SIG-M5 (cell line): ENCODE data around the gene C4orf36.
"Not testable (repeated sequence)": the region's sequence is repeated elsewhere in the genome, so short reads cannot be mapped to it uniquely, and the experiment has no call there.

Experiments used
- DNase-seq: peaks from one replicate; lab custom pipeline; 2025; lab: John Stamatoyannopoulos, UW

Gene C4orf36

GRCh38 chr4:86916392-86916791 lies 24.2 kb upstream of the C4orf36 start:
- no peak for DNase-seq

- no peak for DNase-seq
Observed at GRCh38 chr4:86910820-86911684, 18.8 kb upstream of the C4orf36 start.

- DNase-seq, result no peak
Observed at GRCh38 chr4:86910369-86910768, 18.1 kb upstream of the C4orf36 start.

- DNase-seq, result no peak
Observed at GRCh38 chr4:86909546-86910295, 17.5 kb upstream of the C4orf36 start.

GRCh38 chr4:86908251-86908657 lies 16.0 kb upstream of the C4orf36 start:
- peak; percentile 82 for DNase-seq

- DNase-seq, result no peak
Observed at GRCh38 chr4:86901864-86902263, 9.6 kb upstream of the C4orf36 start.

GRCh38 chr4:86898562-86898961 lies 6.3 kb upstream of the C4orf36 start:
- DNase-seq, result no peak

GRCh38 chr4:86896596-86896995 lies 4.4 kb upstream of the C4orf36 start:
- no peak for DNase-seq

- peak; percentile 2 for DNase-seq
Observed at GRCh38 chr4:86895692-86896488, 3.7 kb upstream of the C4orf36 start.

- no peak for DNase-seq
Observed at GRCh38 chr4:86894455-86894854, 2.2 kb upstream of the C4orf36 start.

- no peak for DNase-seq
Observed at GRCh38 chr4:86893136-86893535, 914 bp upstream of the C4orf36 start.

GRCh38 chr4:86892636-86892960 lies 376 bp upstream of the C4orf36 start:
- no peak for DNase-seq

GRCh38 chr4:86890790-86891189 lies 1.4 kb downstream of the C4orf36 start:
- no peak for DNase-seq

- DNase-seq, result no peak
Observed at GRCh38 chr4:86879641-86880040, 12.6 kb downstream of the C4orf36 start.

GRCh38 chr4:86878640-86879039 lies 13.6 kb downstream of the C4orf36 start:
- no peak for DNase-seq

- no peak for DNase-seq
Observed at GRCh38 chr4:86876894-86877685, 15.1 kb downstream of the C4orf36 start.

- not testable (repeated sequence) for DNase-seq
Observed at GRCh38 chr4:86875436-86875835, 16.8 kb downstream of the C4orf36 start.

GRCh38 chr4:86872135-86872534 lies 20.1 kb downstream of the C4orf36 start:
- no peak for DNase-seq

GRCh38 chr4:86870442-86871069 lies 21.7 kb downstream of the C4orf36 start:
- no peak for DNase-seq

- no peak for DNase-seq
Observed at GRCh38 chr4:86857341-86858052, 34.7 kb downstream of the C4orf36 start.

- DNase-seq, result no peak
Observed at GRCh38 chr4:86856896-86857295, 35.3 kb downstream of the C4orf36 start.
